Heart right ventricle (tissue), 16 donors: ENCODE measurements around the gene PAX2. TPM values are rescaled to one million over a fixed set of nuclear protein-coding genes. Genes with fewer than 3 reads are reported as not detected.
A peak's percentile ranks its signal among the peaks of the same experiment; 100 is the strongest.

ENCODE experiments used
- ATAC-seq, 8 donors: fragments of 200-7000 bp; cut with Tn5 transposase; one replicate each; pipeline ENCODE4 v1.9.1; 2020; ENCODE audit warnings: mild to moderate bottlenecking in 8 of 8, moderate library complexity in 8 of 8, moderate number of reproducible peaks in 1 of 8
- DNase-seq, 2 donors: peaks; one replicate each; pipeline ENCODE4 v3.0.0-alpha.2; 2020
- H3K27ac ChIP-seq, 10 donors: fragments of 200-600 bp; sonication (generic) in 2 of 10; one replicate each; pipeline versions ENCODE4 v1.5.0 to v1.8.0; 2020 to 2022; ENCODE audit warnings: mild to moderate bottlenecking in 3 of 10
- H3K27me3 ChIP-seq, 7 donors: fragments of 200-600 bp; one replicate each; pipeline ENCODE4 v1.8.0; 2021 to 2022; ENCODE audit warnings: mild to moderate bottlenecking in 2 of 7
- H3K36me3 ChIP-seq, 9 donors: fragments of 200-600 bp; sonication (generic) in 1 of 9; one replicate each; pipeline versions ENCODE4 v1.5.0 to v1.8.0; 2020 to 2022; ENCODE audit warnings: mild to moderate bottlenecking in 2 of 9
- H3K4me1 ChIP-seq, 9 donors: fragments of 200-600 bp; sonication (generic) in 1 of 9; one replicate each; pipeline versions ENCODE4 v1.5.0 to v1.8.0; 2020 to 2022; ENCODE audit warnings: mild to moderate bottlenecking in 4 of 9
- H3K4me3 ChIP-seq, 10 donors: fragments of 200-600 bp; sonication (generic) in 2 of 10; one replicate each; pipeline versions ENCODE4 v1.5.0 to v1.8.0; 2020 to 2022; ENCODE audit warnings: mild to moderate bottlenecking in 7 of 10, moderate library complexity in 2 of 10
- H3K9me3 ChIP-seq, 11 donors: fragments of 200-600 bp in 10 of 11; sonication (generic) in 2 of 11; one replicate each; pipeline versions ENCODE4 v1.5.0 to v1.8.0; 2013 to 2022; ENCODE audit warnings: mild to moderate bottlenecking in 2 of 11, control low read depth in 1 of 11, moderate library complexity in 1 of 11
- CTCF ChIP-seq, 9 donors: fragments of 200-600 bp; sonication (generic) in 2 of 9; IDR thresholded peaks; one replicate each; pipeline versions ENCODE4 v1.5.0 to v1.8.0; 2021 to 2022; ENCODE audit warnings: antibody characterized with exemption in 9 of 9, mild to moderate bottlenecking in 5 of 9, moderate library complexity in 1 of 9
- WGBS, 2 donors: extraction: QIAGEN DNeasy Blood & Tissue Kit; methylation state at CpG; one replicate each; pipeline ENCODE4 v1.1.7; 2013; ENCODE audit warnings: inconsistent platforms in 1 of 2; 5-methylcytosine and 5-hydroxymethylcytosine counted together
- intact Hi-C, 10 donors: fragments of 100-400 bp; cut with DNase I; formaldehyde crosslinking; loops; one replicate each; pipeline versions ENCODE4 v1.11.1 to v1.14.2; 2022
- polyA plus RNA-seq, 2 donors: library from polyadenylated mRNA; stranded (reverse); fragments of 200-250 nt; gene quantifications; one replicate each; pipeline ENCODE4 v1.2.3, GENCODE V29; 2013
- total RNA-seq, 10 donors: library from RNA; stranded (reverse); fragmentation: NEBNext Ultra II Directional in 3 of 10; extraction: Animal tissue kit (Norgen Biotek cat#: 25700) in 3 of 10; gene quantifications; one replicate each; pipeline versions ENCODE4 v1.2.1 to v1.2.4, GENCODE V29; 2021 to 2023
- donor health status: Arrhythmogenic right ventricular cardiomyopathy.
- donor health status: ischemic (EF 13 %, LVEDD 7.1; RV severe dilation, severe dysfunction).
- donor health status: healthy with polysubstance abuse.
- donor health status: DM: no; HTN: yes; CAD: no.
- donor health status: DM: no; HTN: no; CAD: no.
- donor health status: ischemic (EF 25% LVEDD 6.9; RV normal size, moderate dysfunction).
- donor health status: ischemic (EF 25% LVEDD 5.7; RV mildly dilated, moderate dysfunction).
- donor health status: healthy.
- donor health status: DM: yes; HTN: yes; CAD: no.
- donor health status: Ischemic cardiomyopathy.
- donor health status: ischemic (EF 35%, LVEDD 5.7; RV mildly dilated, moderate dysfunction).
- donor health status: nonischemic (EF 11% LVEDD 7.7; RV severe dilation, severe dysfunction).
- donor health status: DM: yes; HTN: yes; CAD: no.
- donor health status: PGD.
- donor health status: ischemic (EF 29% LVEDD 5.4; RV normal size, mild dysfunction).
- donor health status: nonischemic (EF 23%, LVEDD 6.1; RV moderate dilation, normal function).

Gene PAX2
- total and polyA plus RNA-seq, 12 donors: not detected

DNA sequence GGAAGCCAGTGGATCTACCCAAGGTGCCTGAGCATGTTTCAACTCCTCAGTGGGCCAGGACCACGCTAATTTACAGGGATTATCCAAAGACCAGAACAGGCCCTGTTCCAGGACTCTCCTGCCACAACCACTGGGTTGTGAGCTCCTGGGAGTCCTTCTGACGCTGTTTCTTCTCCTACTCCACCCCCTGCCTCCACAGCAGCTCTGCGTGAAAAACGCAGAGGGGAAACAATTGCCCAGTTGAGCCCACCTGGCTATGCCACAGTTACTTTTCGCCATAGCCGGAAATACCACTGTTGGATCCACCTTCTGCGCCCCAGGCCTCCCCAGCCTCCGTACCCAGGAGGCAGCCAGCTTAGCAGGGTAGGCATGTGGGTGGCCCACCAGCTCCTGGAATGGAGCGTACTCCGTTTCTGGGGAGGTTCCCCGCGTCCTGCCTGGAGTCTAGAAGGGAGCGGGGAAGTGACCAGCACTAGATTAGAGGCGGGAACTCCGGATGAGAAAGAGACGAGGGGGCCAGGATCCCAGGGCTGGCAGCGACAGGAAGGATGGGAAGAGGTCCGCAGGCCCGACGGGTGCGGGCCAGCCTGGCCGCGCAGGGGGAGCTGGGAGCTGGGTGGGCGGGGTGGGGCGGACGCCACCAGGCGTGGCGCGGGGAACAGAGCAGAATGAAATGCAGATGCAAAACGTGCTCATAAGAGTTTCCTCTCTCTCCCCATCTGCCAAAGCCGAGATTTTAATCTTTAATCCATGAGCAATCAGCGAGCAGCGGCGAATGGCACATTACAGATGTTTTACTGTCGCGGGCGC, 32.1 kb upstream of the PAX2 start:
- ATAC-seq (no peak), DNase-seq (no peak)
- no peaks in the 10 kb centered on the region for H3K36me3 ChIP-seq
- intact Hi-C loops: no loop called here
- no peak for TF ChIP-seq CTCF (IDR thresholded peaks at IDR 0.05)
- WGBS, 2 donors: 4 to 6% methylated on average over 28 to 37 of the region's 37 CpGs
- no peak overlapping the region for H3K27ac ChIP-seq
- no peaks in the 10 kb centered on the region for H3K9me3 ChIP-seq
- H3K4me3 ChIP-seq: peak overlapping the region in 7 of 10 donors; percentile 10 to 29 (median 26)
- peaks cover 0 to 11% (median 7%) of the 10 kb centered on the region in 9 donors for H3K4me1 ChIP-seq
- peaks cover 19 to 100% (median 100%) of the 10 kb centered on the region in 7 donors for H3K27me3 ChIP-seq

DNA sequence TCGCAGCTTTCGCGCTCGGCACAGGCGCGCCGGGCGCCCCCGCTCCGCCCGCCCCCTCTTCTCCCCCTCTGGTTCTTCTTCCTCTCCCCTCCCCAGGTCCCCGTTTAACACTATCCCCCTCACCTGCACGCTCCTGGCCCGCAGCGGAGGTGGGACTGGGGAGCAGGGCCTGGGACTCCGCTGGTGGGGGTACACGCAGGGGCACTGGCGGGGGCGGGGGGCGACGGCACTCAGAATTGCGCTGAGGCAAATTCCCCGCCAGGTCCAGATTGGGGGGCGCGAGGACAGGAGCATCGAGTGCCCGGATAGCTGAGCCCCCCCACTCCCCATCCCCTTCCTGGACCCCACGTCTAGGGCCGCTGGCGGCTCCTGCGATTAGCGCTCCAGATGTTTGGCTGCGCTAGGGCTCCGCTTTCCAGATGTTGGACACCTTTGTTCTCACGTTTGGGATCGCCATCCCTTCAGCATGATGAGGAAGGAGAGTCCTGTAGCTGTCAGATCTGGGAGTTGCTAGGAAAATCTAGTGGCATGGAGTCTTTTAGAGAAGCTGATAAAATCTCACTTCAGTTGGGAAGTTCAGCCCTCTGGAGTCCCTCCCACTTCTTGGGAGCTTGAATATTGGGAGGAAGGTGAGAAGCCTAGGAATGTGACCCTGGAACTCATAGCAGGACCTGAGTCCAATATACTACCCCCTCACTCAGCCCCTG, 31.4 kb upstream of the PAX2 start:
- Histone ChIP-seq H3K4me1 (peaks cover 0 to 11% (median 7%) of the 10 kb centered on the region in 9 donors), H3K36me3 (no peaks in the 10 kb centered on the region), H3K27me3 (peaks cover 25 to 100% (median 100%) of the 10 kb centered on the region in 7 donors), H3K9me3 (no peaks in the 10 kb centered on the region), H3K4me3 (peak overlapping the region in 7 of 10 donors; percentile 10 to 29 (median 26)), H3K27ac (no peak overlapping the region)
- intact Hi-C loops: no loop called here
- DNase-seq: no peak
- ATAC-seq: no peak
- 2 to 5% methylated on average over 36 of the region's 36 CpGs for WGBS, 2 donors
- TF ChIP-seq CTCF (IDR thresholded peaks at IDR 0.05): no peak

GRCh38 chr10:100714566-100714950, 30.8 kb upstream of the PAX2 start:
- Histone ChIP-seq H3K27me3 (peaks cover 25 to 100% (median 100%) of the 10 kb centered on the region in 7 donors), H3K4me1 (peaks cover 0 to 11% (median 7%) of the 10 kb centered on the region in 9 donors), H3K36me3 (no peaks in the 10 kb centered on the region), H3K27ac (no peak overlapping the region), H3K4me3 (no peak overlapping the region), H3K9me3 (no peaks in the 10 kb centered on the region)
- intact Hi-C loops: no loop called here
- WGBS, 2 donors: 82 to 87% methylated on average over 1 of the region's 1 CpG
- ATAC-seq: no peak
- TF ChIP-seq CTCF (IDR thresholded peaks at IDR 0.05): no peak
- DNase-seq: no peak

GRCh38 chr10:100715101-100715444, 30.3 kb upstream of the PAX2 start:
- no peak for TF ChIP-seq CTCF (IDR thresholded peaks at IDR 0.05)
- intact Hi-C loops: no loop called here
- Histone ChIP-seq H3K4me3 (peak overlapping the region in 2 of 10 donors; percentile 26 to 32), H3K4me1 (peaks cover 0 to 9% (median 3%) of the 10 kb centered on the region in 9 donors), H3K9me3 (no peaks in the 10 kb centered on the region), H3K27ac (no peak overlapping the region), H3K36me3 (no peaks in the 10 kb centered on the region), H3K27me3 (peaks cover 25 to 100% (median 100%) of the 10 kb centered on the region in 7 donors)
- ATAC-seq (no peak), DNase-seq (no peak)
- 35 to 48% methylated on average over 4 of the region's 4 CpGs for WGBS, 2 donors
